Activated T-cell treated with anti-CD3 and anti-CD28 coated beads, Interleukin-2, amount 50 U/mL, for 24 hours (primary cell): ENCODE measurements around the gene COX6A1.
A peak's percentile ranks its signal among the peaks of the same experiment; 100 is the strongest.
"Not testable (repeated sequence)": the region's sequence is repeated elsewhere in the genome, so short reads cannot be mapped to it uniquely, and the experiment has no call there.

Source experiments
- DNase-seq: peaks from one replicate; pipeline ENCODE4 v3.0.0-alpha.2; 2020
- H3K27ac Mint-ChIP-seq: 2 replicates; pipeline ENCODE4 v1.8.0; 2020; ENCODE audit warnings: mild to moderate bottlenecking, mixed read lengths
- H3K27me3 Mint-ChIP-seq: 2 replicates; pipeline ENCODE4 v1.8.0; 2020; ENCODE audit warnings: mixed read lengths
- H3K36me3 Mint-ChIP-seq: 2 replicates; pipeline ENCODE4 v1.8.0; 2020; ENCODE audit warnings: low read depth, mixed read lengths
- H3K4me1 Mint-ChIP-seq: 2 replicates; pipeline ENCODE4 v1.8.0; 2020; ENCODE audit warnings: low read depth, mixed read lengths
- H3K4me3 Mint-ChIP-seq: 2 replicates; pipeline ENCODE4 v1.8.0; 2020; ENCODE audit warnings: mild to moderate bottlenecking, moderate library complexity, mixed read lengths
- H3K9me3 Mint-ChIP-seq: 2 replicates; pipeline ENCODE4 v1.8.0; 2020; ENCODE audit warnings: mixed read lengths

Gene COX6A1

DNA sequence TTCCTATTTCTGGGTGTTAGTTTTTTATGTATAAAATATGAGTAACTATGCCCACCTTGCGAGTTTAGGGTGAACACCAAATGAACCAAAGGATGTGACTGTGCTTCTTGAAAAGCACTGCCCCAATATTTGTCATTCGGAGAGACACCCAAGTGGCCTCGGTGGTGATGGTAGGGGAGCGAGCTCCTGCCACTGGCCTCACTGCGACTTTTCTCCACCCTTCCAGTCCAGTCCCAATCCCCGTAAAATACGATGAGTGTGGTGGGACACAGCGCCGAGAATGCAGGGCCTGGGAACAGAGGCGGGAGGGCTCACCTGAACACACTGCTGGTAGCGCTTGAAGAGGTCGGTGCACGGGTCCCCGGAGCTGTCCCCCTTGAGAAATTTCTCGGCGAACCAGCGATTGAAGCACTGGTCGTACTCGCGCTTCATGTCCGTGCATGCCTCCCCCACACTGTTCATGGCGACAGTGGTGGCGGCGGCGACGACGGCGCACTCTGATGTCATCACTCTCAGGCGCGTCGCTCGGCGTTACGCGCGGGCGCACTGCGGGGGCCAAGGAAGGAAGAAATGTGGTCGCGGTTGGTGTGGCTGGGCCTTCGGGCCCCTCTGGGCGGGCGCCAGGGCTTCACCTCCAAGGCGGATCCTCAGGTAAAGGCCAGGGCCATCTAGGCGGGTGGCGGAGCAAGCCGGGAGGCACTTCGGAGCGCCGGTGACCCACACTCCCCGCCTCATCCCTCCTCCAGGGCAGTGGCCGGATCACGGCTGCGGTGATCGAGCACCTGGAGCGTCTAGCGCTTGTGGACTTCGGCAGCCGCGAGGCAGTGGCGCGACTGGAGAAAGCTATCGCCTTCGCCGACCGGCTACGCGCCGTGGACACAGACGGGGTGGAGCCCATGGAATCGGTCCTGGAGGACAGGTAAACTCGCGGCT is 8.3 kb downstream of the COX6A1 start, which contains the start of the genes GATC and TRIAP1:
Gene GATC, plus strand, starts transcription at position 534 of the 933 bp plus-strand sequence. Its CDS starts 37 bp downstream, at position 571.
Gene TRIAP1, minus strand, starts transcription at position 474 of the 933 bp plus-strand sequence. Its CDS starts 12 bp downstream, at position 462.
- peak within 1 kb of the TSS; percentile 99 for H3K4me3 Mint-ChIP-seq
- H3K27me3 Mint-ChIP-seq, result no peaks in the 10 kb centered on the region
- H3K36me3 Mint-ChIP-seq, result peaks cover 90% of the 10 kb centered on the region
- peaks cover 47% of the 10 kb centered on the region for H3K4me1 Mint-ChIP-seq
- H3K9me3 Mint-ChIP-seq, result no peaks in the 10 kb centered on the region
- DNase-seq, result peak; percentile 96
- peak within 1 kb of the TSS; percentile 99 for H3K27ac Mint-ChIP-seq

DNA sequence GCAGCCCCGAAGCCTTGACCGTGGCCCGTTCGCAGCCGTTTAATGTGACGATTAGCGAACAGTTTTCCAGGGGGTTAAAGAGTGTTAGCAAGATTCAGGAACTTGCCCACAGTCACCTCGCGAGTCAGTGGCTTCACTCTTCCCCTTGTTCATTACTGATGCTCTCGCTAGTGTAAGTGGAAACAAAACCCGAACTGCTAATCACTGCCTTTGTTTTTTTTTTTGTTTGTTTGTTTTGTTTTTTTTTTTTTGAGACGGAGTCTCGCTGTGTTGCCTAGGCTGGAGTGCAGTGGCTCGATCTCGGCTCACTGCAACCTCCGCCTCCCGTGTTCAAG is 8.9 kb downstream of the COX6A1 start:
- DNase-seq, H3K9me3 Mint-ChIP-seq, H3K27me3 Mint-ChIP-seq: not testable (repeated sequence)
- Mint-ChIP-seq H3K27ac (peak overlapping the region; percentile 99), H3K4me1 (peaks cover 45% of the 10 kb centered on the region), H3K4me3 (peak overlapping the region; percentile 99), H3K36me3 (peaks cover 88% of the 10 kb centered on the region)

DNA sequence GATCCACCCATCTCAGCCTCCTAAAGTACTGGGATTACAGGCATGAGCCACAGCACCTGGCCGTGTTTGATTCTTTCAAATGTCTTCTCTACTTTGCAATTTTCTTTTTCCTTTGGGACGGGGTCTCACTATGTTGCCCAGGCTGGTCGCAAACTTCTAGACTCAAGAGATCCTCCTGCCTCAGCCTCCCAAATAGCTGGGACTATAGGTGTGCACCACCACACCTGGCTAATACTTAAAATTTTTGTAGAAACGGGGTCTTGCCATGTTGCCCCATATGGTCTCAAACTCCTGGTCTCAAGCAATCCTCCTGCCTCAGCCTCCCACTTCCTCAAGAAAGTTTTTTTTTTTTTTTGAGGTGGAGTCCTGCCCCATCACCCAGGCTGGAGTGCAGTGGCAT is 10.1 kb downstream of the COX6A1 start:
- H3K4me3 Mint-ChIP-seq, result peak overlapping the region; percentile 99
- H3K9me3 Mint-ChIP-seq, result no peaks in the 10 kb centered on the region
- H3K27ac Mint-ChIP-seq, result peak overlapping the region; percentile 99
- DNase-seq, result no peak
- H3K36me3 Mint-ChIP-seq, result peaks cover 92% of the 10 kb centered on the region
- H3K27me3 Mint-ChIP-seq, result no peaks in the 10 kb centered on the region
- H3K4me1 Mint-ChIP-seq, result peaks cover 44% of the 10 kb centered on the region

DNA sequence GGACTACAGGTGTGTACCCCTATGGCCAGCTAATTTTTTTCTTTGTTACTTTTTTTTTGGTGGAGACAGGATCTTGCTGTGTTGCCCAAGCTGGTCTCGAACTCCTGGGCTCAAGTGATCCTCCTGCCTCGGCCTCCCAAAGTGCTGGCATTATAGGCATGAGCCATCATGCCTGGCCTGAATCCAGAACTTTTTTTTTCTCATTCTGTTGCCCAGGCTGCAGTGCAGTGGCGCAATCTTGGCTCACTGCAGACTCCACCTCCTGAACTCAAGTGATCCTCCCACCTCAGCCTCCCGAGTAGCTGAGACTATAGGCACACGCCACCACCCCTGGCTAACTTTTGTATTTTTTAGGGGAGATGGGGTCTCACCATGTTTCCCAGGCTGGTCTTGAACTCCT is 14.6 kb downstream of the COX6A1 start:
- not testable (repeated sequence) for H3K4me3 Mint-ChIP-seq, H3K27me3 Mint-ChIP-seq, H3K9me3 Mint-ChIP-seq, DNase-seq
- Mint-ChIP-seq H3K36me3 (peaks cover 93% of the 10 kb centered on the region), H3K27ac (peak overlapping the region; percentile 64), H3K4me1 (peaks cover 28% of the 10 kb centered on the region)

DNA sequence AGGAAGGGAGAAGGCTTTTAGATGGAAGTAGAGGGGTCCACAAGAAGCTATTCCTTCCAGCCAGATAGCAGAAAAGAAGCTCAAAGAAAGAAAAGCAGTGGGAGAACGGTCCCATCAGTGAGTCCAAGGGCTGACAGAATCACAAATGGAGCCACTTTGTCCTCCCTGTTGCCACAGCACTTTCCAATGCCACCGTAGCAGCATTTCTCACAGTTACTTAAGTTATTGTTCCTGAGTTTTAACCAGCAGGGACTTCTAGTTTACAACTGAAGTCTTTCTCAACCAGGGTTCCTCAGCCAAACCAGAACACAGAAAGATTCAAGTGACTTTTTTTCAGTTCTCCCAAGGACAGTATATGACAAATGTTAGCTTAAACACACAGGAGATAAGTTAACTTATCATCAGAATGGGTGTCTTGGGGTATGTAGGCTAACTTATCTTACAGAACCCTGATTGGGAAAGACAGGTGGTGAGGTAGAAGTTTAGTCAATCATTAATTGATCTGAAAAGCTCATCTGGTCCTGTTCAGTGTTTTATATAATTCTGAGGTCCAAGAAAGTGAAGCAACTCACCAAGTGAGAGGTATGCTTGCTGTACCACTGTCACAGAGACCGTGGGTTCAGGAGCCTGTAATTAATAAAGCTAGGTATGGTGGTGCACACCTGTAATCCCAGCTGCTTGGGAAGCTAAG is 15.3 kb downstream of the COX6A1 start:
- H3K36me3 Mint-ChIP-seq, result peaks cover 93% of the 10 kb centered on the region
- no peaks in the 10 kb centered on the region for H3K9me3 Mint-ChIP-seq
- H3K4me1 Mint-ChIP-seq, result peaks cover 22% of the 10 kb centered on the region
- H3K27me3 Mint-ChIP-seq, result no peaks in the 10 kb centered on the region
- H3K27ac Mint-ChIP-seq, result peak overlapping the region; percentile 71
- DNase-seq, result no peak
- H3K4me3 Mint-ChIP-seq, result no peak overlapping the region

DNA sequence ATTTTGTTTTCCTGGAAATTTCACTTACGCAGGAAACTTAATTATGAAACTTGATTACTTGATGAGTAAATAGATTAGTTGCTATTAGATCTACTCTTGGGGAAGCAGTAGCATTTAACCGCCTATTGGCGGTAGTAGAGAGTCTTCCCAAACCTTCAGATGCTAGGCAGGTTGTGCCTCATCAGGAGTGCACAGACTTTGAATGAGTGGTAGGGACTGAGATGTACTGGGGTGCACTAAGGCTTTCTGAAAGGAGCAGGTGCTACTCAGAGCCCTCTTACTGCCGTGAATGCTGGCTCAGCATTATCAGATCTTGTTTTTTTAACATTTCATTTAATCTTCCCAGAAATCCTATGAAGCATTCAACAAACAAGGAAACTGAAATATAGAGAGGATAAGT is 16.1 kb downstream of the COX6A1 start:
- DNase-seq, result no peak
- H3K27ac Mint-ChIP-seq, result peak overlapping the region; percentile 42
- no peaks in the 10 kb centered on the region for H3K9me3 Mint-ChIP-seq
- peaks cover 95% of the 10 kb centered on the region for H3K36me3 Mint-ChIP-seq
- H3K27me3 Mint-ChIP-seq, result no peaks in the 10 kb centered on the region
- peaks cover 20% of the 10 kb centered on the region for H3K4me1 Mint-ChIP-seq
- no peak overlapping the region for H3K4me3 Mint-ChIP-seq

DNA sequence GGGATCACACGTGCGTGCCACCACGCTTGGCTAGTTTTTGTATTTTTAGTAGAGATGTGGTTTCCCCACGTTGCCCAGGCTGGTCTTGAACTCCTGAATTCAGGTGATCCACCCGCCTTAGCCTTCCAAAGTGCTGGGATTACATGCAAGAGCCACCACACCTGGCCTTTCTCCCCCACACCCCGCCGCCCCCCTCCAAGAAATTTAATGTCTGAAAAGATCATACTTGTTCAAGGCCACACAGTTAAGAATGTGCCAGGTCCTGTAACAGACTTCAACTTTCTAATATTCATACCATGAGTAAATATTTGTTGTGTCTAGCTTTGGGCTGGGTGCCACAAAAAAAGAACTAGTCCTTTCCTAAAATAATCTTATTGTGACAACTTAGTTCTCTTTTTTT is 17.4 kb downstream of the COX6A1 start:
- Mint-ChIP-seq H3K36me3 (peaks cover 97% of the 10 kb centered on the region), H3K9me3 (no peaks in the 10 kb centered on the region), H3K4me3 (no peak overlapping the region), H3K27ac (peak overlapping the region; percentile 22), H3K27me3 (no peaks in the 10 kb centered on the region), H3K4me1 (peaks cover 14% of the 10 kb centered on the region)
- DNase-seq, result no peak

DNA sequence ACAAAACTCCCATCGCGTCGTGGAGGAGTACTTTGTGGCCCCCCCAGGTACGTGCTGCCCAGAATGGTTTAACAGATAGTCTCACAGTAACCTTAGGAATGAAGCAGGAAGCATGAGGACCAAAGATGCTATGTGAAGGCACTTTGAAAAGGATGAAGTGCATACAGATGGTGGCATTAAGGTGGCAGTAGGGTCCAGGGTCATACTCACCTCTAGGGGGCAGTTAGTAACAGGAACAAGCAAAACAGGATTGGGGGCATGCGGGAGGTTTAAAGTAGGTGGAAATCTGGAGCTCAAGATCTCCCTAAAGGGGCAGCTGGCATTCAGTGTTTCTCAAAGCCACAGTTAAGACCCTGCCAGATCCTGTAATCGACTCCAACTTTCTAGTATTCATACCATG is 19.2 kb downstream of the COX6A1 start:
- H3K4me3 Mint-ChIP-seq, result no peak overlapping the region
- H3K27ac Mint-ChIP-seq, result peak overlapping the region; percentile 78
- peaks cover 12% of the 10 kb centered on the region for H3K4me1 Mint-ChIP-seq
- peaks cover 98% of the 10 kb centered on the region for H3K36me3 Mint-ChIP-seq
- DNase-seq, result no peak
- no peaks in the 10 kb centered on the region for H3K9me3 Mint-ChIP-seq
- H3K27me3 Mint-ChIP-seq, result no peaks in the 10 kb centered on the region

DNA sequence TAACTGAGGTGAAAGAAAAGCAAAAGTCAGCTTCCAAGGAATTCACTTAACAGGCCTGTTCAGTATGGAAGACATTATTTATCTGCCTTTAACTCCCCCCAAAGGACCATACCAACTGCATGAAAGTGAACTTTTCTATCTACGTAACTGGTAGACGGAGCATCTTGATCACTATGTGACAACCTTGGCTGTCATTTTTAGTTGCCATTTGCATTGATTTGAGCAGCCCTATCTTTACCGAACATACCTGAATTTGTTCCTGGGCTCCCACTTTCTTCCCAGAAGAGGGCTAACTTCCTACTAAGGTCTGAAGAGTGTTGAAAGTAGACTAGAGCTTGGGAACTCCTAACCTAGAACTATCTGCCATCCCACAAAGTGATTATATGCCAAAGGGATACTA is 22.2 kb downstream of the COX6A1 start:
- DNase-seq, result no peak
- no peak overlapping the region for H3K4me3 Mint-ChIP-seq
- no peaks in the 10 kb centered on the region for H3K9me3 Mint-ChIP-seq
- H3K36me3 Mint-ChIP-seq, result peaks cover 97% of the 10 kb centered on the region
- peaks cover 6% of the 10 kb centered on the region for H3K4me1 Mint-ChIP-seq
- no peaks in the 10 kb centered on the region for H3K27me3 Mint-ChIP-seq
- no peak overlapping the region for H3K27ac Mint-ChIP-seq

DNA sequence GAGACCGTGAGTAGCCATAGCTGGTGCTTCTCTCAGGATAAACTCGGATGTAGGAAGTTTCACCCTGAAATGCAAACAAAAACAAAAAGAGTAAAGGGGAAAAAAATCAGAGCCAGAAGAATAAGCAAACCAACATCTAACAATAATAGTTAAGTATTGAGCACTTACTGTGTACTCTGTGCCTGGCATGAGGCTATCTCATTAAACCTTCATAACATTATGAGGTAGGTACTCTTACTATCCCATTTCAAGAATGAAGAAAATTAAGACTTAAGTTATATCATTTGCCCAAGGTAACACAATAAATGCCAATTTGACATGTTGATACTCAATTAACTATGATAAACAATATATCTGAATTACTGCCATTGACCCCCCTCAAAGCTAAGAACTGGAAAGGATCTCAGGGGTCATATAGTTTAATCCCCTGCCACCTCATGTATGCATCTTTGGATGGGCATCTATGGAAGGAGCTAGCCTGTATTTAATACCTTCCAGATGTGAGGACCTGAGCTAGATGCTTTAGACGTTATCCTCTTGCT is 24.3 kb downstream of the COX6A1 start:
- no peak for DNase-seq
- Mint-ChIP-seq H3K9me3 (no peaks in the 10 kb centered on the region), H3K4me1 (peaks cover 24% of the 10 kb centered on the region), H3K27me3 (no peaks in the 10 kb centered on the region), H3K27ac (peak overlapping the region; percentile 51), H3K4me3 (no peak overlapping the region), H3K36me3 (peaks cover 97% of the 10 kb centered on the region)

DNA sequence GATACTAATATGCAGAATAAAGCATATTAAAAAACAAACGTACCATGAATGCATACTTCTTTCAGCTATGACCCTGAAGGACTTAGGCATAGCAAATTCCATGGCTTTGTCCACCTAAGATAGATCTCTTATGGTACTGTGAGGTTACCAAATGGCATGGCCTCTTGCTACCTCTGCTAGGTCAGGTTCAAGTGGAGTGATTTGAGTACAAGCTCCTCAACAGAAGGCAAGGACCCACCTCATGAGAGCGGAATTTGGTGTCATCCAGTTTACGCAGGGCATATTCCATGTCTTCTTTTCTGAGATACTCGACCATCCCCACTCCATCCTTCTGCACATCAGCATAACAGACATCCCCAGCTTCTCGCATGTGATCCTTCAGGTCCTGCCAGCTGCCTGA is 25.8 kb downstream of the COX6A1 start:
- Mint-ChIP-seq H3K4me1 (peaks cover 34% of the 10 kb centered on the region), H3K27me3 (no peaks in the 10 kb centered on the region), H3K36me3 (peaks cover 96% of the 10 kb centered on the region), H3K9me3 (no peaks in the 10 kb centered on the region), H3K4me3 (no peak overlapping the region), H3K27ac (peak overlapping the region; percentile 72)
- DNase-seq, result no peak

DNA sequence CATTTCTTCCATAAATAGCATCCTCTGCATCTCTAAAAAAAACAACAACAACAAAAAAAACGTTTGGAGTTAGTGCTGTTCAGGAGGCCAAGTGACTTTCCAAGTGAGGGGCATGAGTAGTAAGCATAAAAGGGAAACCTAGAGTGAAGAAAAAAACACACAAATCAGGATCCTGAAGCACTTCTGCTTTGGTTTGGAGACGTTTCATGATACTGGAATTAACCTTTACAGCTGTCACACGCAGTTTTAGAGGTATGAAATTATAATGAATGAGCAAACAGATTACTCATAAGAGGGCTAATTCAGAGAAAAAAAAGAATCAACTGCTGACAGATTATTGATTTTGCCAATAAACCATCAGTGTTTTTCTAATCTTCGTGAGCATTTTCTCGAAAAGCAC is 27.8 kb downstream of the COX6A1 start:
- Mint-ChIP-seq H3K27me3 (no peaks in the 10 kb centered on the region), H3K27ac (peak overlapping the region; percentile 83), H3K4me1 (peaks cover 39% of the 10 kb centered on the region), H3K9me3 (no peaks in the 10 kb centered on the region), H3K36me3 (peaks cover 83% of the 10 kb centered on the region), H3K4me3 (no peak overlapping the region)
- no peak for DNase-seq

DNA sequence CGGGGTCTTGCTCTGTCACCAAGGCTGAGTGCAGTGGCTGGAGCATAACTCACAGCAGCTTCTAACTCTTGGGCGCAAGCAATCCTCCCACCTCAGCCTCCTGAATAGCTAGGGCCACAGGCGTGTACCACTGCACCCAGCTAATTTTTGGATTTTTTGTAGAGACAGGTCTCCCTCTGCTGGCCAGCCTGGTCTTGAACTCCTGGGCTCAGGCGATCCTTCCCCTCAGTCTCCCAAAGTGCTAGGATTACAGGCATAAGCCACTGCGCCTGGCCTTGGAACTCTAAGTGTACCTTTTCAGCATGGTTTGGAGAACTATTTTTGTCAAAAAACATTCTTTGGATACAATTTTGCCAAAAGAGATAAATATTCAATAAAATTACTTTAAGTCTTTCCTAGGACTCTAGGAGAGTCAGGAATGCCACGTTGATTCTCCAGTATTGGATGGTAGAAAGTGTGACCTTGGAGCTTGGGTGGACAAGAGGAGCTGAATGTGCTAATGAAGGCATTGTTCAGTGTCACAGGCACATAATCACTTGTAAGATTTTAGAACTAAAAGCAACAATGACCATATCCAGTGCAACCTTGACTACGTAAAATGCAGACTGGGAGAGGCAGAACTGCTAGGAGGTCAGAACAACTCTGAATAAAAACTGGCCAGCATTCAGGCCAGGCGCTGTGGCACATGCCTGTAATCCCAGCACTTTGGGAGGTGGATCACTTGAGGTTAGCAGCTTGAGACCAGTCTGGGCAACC is 28.8 kb downstream of the COX6A1 start:
- H3K27me3 Mint-ChIP-seq, result no peaks in the 10 kb centered on the region
- peaks cover 44% of the 10 kb centered on the region for H3K4me1 Mint-ChIP-seq
- no peaks in the 10 kb centered on the region for H3K9me3 Mint-ChIP-seq
- peaks cover 75% of the 10 kb centered on the region for H3K36me3 Mint-ChIP-seq
- peak; percentile 53 for DNase-seq
- peak overlapping the region; percentile 83 for H3K27ac Mint-ChIP-seq
- H3K4me3 Mint-ChIP-seq, result peak overlapping the region; percentile 25

DNA sequence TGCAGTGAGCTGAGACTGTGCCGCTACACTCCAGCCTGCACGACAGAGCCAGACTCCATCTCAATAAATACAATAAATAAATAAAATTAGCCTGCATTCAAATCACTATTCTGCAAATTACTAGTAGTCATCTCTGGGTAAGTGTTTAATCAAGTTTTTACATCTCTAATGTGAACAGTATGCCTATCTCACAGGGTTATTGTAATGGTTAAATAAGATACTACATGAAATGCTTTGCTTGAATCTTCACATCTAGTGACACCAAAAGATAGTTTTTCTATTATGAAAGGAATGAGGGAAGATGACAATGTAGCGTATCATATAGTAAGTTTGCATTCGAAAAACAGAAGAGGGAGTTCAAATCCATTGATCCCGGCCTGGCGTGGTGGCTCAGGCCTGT is 29.5 kb downstream of the COX6A1 start:
- Mint-ChIP-seq H3K4me3 (peak overlapping the region; percentile 97), H3K27ac (peak overlapping the region; percentile 93), H3K36me3 (peaks cover 68% of the 10 kb centered on the region)

More for the DNA sequence above, 29.5 kb downstream of the COX6A1 start:
- H3K4me1 Mint-ChIP-seq, result peaks cover 46% of the 10 kb centered on the region
- no peaks in the 10 kb centered on the region for H3K9me3 Mint-ChIP-seq
- no peak for DNase-seq
- H3K27me3 Mint-ChIP-seq, result no peaks in the 10 kb centered on the region
